HepG2 (cell line): ENCODE measurements around the gene CC2D1A. TPM values are rescaled to one million over a fixed set of nuclear protein-coding genes. Genes with fewer than 3 reads are reported as not detected.

Source experiments
- ATF7-NPFF ChIP-seq: sonication (generic); formaldehyde crosslinking; IDR thresholded peaks from 2 replicates; pipeline ENCODE4 v1.8.1; 2023; ENCODE audit warnings: mild to moderate bottlenecking, low read depth, missing genetic modification reagents, moderate library complexity
- CBX5 ChIP-seq: sonication (generic); formaldehyde crosslinking; IDR thresholded peaks from 2 replicates; pipeline ENCODE4 v1.4.0; 2020; ENCODE audit warnings: missing genetic modification reagents, borderline replicate concordance
- CENPX ChIP-seq: sonication (generic); formaldehyde crosslinking; IDR thresholded peaks from 2 replicates; pipeline ENCODE4 v1.9.0; 2021; ENCODE audit warnings: mild to moderate bottlenecking, missing genetic modification reagents, moderate library complexity
- GPN1 ChIP-seq: sonication (generic); formaldehyde crosslinking; IDR thresholded peaks from 2 replicates; pipeline ENCODE4 v1.5.1; 2020; ENCODE audit warnings: missing genetic modification reagents, borderline replicate concordance
- HMGA1 ChIP-seq: sonication (generic); formaldehyde crosslinking; conservative IDR thresholded peaks from 2 replicates; pipeline ENCODE4 v1.4.0; 2020; ENCODE audit warnings: missing genetic modification reagents
- KDM2A ChIP-seq: sonication (generic); formaldehyde crosslinking; IDR thresholded peaks from 2 replicates; pipeline ENCODE4 v1.4.0; 2020; ENCODE audit warnings: low read depth, missing genetic modification reagents, borderline replicate concordance
- KLF12 ChIP-seq: sonication (generic); formaldehyde crosslinking; IDR thresholded peaks from 2 replicates; pipeline ENCODE4 v1.4.0; 2020; ENCODE audit warnings: missing genetic modification reagents, borderline replicate concordance
- MED1 ChIP-seq: sonication (generic); formaldehyde crosslinking; IDR thresholded peaks from 2 replicates; pipeline ENCODE4 v1.4.0; 2020; ENCODE audit warnings: missing genetic modification reagents
- MEIS2 ChIP-seq: sonication (generic); formaldehyde crosslinking; IDR thresholded peaks from 2 replicates; pipeline ENCODE4 v1.9.0; 2021; ENCODE audit warnings: mild to moderate bottlenecking, missing genetic modification reagents
- MZF1 ChIP-seq: sonication (generic); formaldehyde crosslinking; IDR thresholded peaks from 2 replicates; pipeline ENCODE4 v1.8.1; 2023; ENCODE audit warnings: mild to moderate bottlenecking, missing genetic modification reagents, borderline replicate concordance
- PAX8 ChIP-seq: sonication (generic); formaldehyde crosslinking; IDR thresholded peaks from 2 replicates; pipeline ENCODE4 v1.8.0; 2022; ENCODE audit warnings: mild to moderate bottlenecking, missing genetic modification reagents, borderline replicate concordance
- POLR2AphosphoS5 ChIP-seq: IDR thresholded peaks from 2 replicates; pipeline ENCODE4 v1.6.1; 2012; ENCODE audit warnings: low read depth, low read length
- REPIN1 ChIP-seq: sonication (generic); formaldehyde crosslinking; IDR thresholded peaks from 2 replicates; pipeline ENCODE4 v1.8.0; 2022; ENCODE audit warnings: missing genetic modification reagents, low read depth, mild to moderate bottlenecking, borderline replicate concordance
- RXRA ChIP-seq: sonication (generic); formaldehyde crosslinking; IDR thresholded peaks from 2 replicates; pipeline ENCODE4 v1.5.1; 2020; ENCODE audit warnings: missing genetic modification reagents
- SP5 ChIP-seq: IDR thresholded peaks from 2 replicates; pipeline ENCODE4 v1.6.1; 2016; ENCODE audit warnings: low read depth, borderline replicate concordance
- SRSF9 ChIP-seq: fragments of 200-400 bp; formaldehyde crosslinking; IDR thresholded peaks from 2 replicates; pipeline ENCODE4 v1.6.1; 2018; ENCODE audit warnings: borderline replicate concordance, mild to moderate bottlenecking, low read depth, low read length; ENCODE audit not compliant: insufficient read depth, poor library complexity, severe bottlenecking
- ZBTB20 ChIP-seq: sonication (generic); formaldehyde crosslinking; IDR thresholded peaks from 2 replicates; pipeline ENCODE4 v1.8.1; 2023; ENCODE audit warnings: missing genetic modification reagents, low read depth, mild to moderate bottlenecking, borderline replicate concordance
- ZFP1 ChIP-seq: IDR thresholded peaks from 2 replicates; pipeline ENCODE4 v1.6.1; 2016
- ZNF10 ChIP-seq: sonication (generic); formaldehyde crosslinking; IDR thresholded peaks from 2 replicates; pipeline ENCODE4 v1.4.0; 2020; ENCODE audit warnings: mild to moderate bottlenecking, low read depth, missing genetic modification reagents, borderline replicate concordance
- ZNF468 ChIP-seq: sonication (generic); formaldehyde crosslinking; IDR thresholded peaks from 2 replicates; pipeline ENCODE4 v1.8.0; 2022; ENCODE audit warnings: mild to moderate bottlenecking, moderate library complexity, missing genetic modification reagents
- ZNF879 ChIP-seq: sonication (generic); formaldehyde crosslinking; IDR thresholded peaks from 2 replicates; pipeline ENCODE4 v1.8.1; 2023; ENCODE audit warnings: missing genetic modification reagents
- polyA plus RNA-seq, 8 experiments: library from polyadenylated mRNA; depleted of rRNA in 3 of 8; stranded (reverse) in 7 of 8; unstranded in 1 of 8; fragments of >200 nt; fragmentation: Illumina TruSeq in 4 of 8; extraction: Trizol in 4 of 8; gene quantifications; 2 replicates each; pipeline versions ENCODE4 v1.2.1 to v1.2.3, GENCODE V29; 2011 to 2016; ENCODE audit warnings: low read depth in 4 of 8, missing spikeins in 1 of 8, mixed read lengths in 1 of 8; ENCODE audit not compliant: insufficient read depth in 1 of 8
- total RNA-seq, 5 experiments: library from RNA; depleted of rRNA; stranded (reverse); fragments of >200 nt; fragmentation: Illumina TruSeq; extraction: Trizol; gene quantifications; 2 replicates each; pipeline ENCODE4 v1.2.3, GENCODE V29; 2016; ENCODE audit warnings: low read depth in 1 of 5
- TF ChIP-seq, protein P1 (sequence below): fragments of 450-650 bp; IDR thresholded peaks from 2 replicates; pipeline ENCODE4 v1.6.1; 2017; ENCODE audit warnings: mild to moderate bottlenecking
- TF ChIP-seq, protein P2 (sequence below): sonication (generic); formaldehyde crosslinking; IDR thresholded peaks from 2 replicates; pipeline ENCODE4 v1.8.0; 2022; ENCODE audit warnings: mild to moderate bottlenecking, missing genetic modification reagents, moderate library complexity
- TF ChIP-seq, protein P3 (sequence below): sonication (generic); formaldehyde crosslinking; IDR thresholded peaks from 2 replicates; pipeline ENCODE4 v1.9.0; 2022; ENCODE audit warnings: missing genetic modification reagents, mild to moderate bottlenecking, borderline replicate concordance

Gene CC2D1A
- total and polyA plus RNA-seq, 2 of the 13 experiments (the other 11 are each of a cell fraction or from before 2014, with no cell fraction given), result 9.7 to 11.5 TPM

DNA sequence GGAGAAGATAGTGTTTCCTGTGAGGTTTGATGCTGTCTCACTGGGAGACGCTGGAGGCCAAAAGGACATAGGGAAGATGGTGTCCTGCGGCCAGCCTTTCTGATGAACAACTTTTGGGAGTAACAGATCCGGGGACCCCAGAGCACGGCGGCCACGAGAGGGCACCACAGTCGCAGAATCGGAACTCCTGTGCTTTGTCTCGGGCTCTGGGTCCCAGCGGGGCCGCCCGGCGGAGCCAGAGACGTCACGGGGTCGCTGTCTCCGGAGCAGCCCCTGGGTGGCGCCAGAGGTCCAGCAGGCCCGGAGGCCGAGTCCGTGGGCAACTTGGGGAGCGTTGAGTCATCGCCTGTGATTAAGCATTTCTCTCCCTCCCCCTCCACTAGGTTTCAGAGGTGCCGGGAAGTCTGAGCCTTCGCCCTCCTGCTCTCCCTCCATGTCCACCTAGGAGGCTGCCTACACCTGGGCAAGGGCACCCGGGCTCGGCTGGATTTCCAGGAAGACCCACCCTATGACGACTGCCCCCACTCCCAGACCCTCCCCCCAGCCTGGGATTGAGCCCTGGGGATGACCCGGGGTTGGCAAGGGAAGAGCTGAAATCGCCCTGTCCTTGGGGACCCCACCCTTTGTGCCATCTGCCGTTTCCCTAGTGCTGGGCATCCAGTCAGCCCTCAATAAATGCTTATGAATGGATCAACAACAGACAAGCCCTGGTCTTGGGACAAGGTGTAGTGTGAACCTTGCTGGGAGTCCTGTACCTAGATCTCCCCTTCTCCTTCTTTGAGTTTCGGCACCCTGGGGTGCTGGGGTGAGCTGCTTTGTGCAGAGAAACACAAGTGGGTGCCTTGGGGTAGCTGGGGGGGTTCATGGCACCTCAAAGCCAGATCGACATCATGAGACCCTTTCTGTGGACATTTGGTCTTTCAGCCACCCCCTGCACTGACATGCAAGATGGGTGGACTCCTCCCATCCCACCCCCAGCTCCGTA, 25.6 kb upstream of the CC2D1A start (continued):
- TF ChIP-seq, protein P1, sequence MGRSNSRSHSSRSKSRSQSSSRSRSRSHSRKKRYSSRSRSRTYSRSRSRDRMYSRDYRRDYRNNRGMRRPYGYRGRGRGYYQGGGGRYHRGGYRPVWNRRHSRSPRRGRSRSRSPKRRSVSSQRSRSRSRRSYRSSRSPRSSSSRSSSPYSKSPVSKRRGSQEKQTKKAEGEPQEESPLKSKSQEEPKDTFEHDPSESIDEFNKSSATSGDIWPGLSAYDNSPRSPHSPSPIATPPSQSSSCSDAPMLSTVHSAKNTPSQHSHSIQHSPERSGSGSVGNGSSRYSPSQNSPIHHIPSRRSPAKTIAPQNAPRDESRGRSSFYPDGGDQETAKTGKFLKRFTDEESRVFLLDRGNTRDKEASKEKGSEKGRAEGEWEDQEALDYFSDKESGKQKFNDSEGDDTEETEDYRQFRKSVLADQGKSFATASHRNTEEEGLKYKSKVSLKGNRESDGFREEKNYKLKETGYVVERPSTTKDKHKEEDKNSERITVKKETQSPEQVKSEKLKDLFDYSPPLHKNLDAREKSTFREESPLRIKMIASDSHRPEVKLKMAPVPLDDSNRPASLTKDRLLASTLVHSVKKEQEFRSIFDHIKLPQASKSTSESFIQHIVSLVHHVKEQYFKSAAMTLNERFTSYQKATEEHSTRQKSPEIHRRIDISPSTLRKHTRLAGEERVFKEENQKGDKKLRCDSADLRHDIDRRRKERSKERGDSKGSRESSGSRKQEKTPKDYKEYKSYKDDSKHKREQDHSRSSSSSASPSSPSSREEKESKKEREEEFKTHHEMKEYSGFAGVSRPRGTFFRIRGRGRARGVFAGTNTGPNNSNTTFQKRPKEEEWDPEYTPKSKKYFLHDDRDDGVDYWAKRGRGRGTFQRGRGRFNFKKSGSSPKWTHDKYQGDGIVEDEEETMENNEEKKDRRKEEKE, result no peak
- TF ChIP-seq ZNF468 (CRISPR knock-in tag), result no peak
- no peak for TF ChIP-seq POLR2AphosphoS5
- no peak for TF ChIP-seq ZNF10 (CRISPR knock-in tag)
- TF ChIP-seq REPIN1 (CRISPR knock-in tag), result peak; percentile 90
- peak; percentile 63 for TF ChIP-seq RXRA (CRISPR knock-in tag)
- TF ChIP-seq GPN1 (CRISPR knock-in tag), result no peak
- TF ChIP-seq CENPX (CRISPR knock-in tag), result no peak
- TF ChIP-seq KDM2A (CRISPR knock-in tag), result peak; percentile 90
- no peak for TF ChIP-seq KLF12 (CRISPR knock-in tag)
- no peak for TF ChIP-seq MEIS2 (CRISPR knock-in tag)
- no peak for TF ChIP-seq SRSF9
- TF ChIP-seq, protein P2, sequence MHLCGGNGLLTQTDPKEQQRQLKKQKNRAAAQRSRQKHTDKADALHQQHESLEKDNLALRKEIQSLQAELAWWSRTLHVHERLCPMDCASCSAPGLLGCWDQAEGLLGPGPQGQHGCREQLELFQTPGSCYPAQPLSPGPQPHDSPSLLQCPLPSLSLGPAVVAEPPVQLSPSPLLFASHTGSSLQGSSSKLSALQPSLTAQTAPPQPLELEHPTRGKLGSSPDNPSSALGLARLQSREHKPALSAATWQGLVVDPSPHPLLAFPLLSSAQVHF, result no peak
- 0 out of 2 replicates have a peak, but pooled peaks have one; percentile 39 for TF ChIP-seq SP5 (CRISPR knock-in tag)
- no peak for TF ChIP-seq PAX8
- TF ChIP-seq ZBTB20 (CRISPR knock-in tag), result 0 out of 2 replicates have a peak, but pooled peaks have one; percentile 31
- no peak for TF ChIP-seq MZF1 (CRISPR knock-in tag)
- no peak for TF ChIP-seq HMGA1 (CRISPR knock-in tag)
- TF ChIP-seq MED1 (CRISPR knock-in tag), result peak; percentile 46
- 0 out of 2 replicates have a peak, but pooled peaks have one; percentile 60 for TF ChIP-seq ZFP1
- TF ChIP-seq, protein P3, sequence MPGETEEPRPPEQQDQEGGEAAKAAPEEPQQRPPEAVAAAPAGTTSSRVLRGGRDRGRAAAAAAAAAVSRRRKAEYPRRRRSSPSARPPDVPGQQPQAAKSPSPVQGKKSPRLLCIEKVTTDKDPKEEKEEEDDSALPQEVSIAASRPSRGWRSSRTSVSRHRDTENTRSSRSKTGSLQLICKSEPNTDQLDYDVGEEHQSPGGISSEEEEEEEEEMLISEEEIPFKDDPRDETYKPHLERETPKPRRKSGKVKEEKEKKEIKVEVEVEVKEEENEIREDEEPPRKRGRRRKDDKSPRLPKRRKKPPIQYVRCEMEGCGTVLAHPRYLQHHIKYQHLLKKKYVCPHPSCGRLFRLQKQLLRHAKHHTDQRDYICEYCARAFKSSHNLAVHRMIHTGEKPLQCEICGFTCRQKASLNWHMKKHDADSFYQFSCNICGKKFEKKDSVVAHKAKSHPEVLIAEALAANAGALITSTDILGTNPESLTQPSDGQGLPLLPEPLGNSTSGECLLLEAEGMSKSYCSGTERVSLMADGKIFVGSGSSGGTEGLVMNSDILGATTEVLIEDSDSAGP (CRISPR knock-in tag), result peak; percentile 82; the same call in 1 of the 2 replicates
- no peak for TF ChIP-seq ATF7-NPFF (CRISPR knock-in tag)
- no peak for TF ChIP-seq ZNF879 (CRISPR knock-in tag)
- TF ChIP-seq CBX5, result 0 out of 2 replicates have a peak, but pooled peaks have one; percentile 21
